Activated CD4-positive, alpha-beta T cell treated with anti-CD3 and anti-CD28 coated beads for 1 hour (primary cell): ENCODE measurements around the gene EMID1.

Experiments
- DNase-seq: peaks from one replicate; pipeline ENCODE4 v3.0.0-alpha.2; 2020

EMID1 gene

DNA sequence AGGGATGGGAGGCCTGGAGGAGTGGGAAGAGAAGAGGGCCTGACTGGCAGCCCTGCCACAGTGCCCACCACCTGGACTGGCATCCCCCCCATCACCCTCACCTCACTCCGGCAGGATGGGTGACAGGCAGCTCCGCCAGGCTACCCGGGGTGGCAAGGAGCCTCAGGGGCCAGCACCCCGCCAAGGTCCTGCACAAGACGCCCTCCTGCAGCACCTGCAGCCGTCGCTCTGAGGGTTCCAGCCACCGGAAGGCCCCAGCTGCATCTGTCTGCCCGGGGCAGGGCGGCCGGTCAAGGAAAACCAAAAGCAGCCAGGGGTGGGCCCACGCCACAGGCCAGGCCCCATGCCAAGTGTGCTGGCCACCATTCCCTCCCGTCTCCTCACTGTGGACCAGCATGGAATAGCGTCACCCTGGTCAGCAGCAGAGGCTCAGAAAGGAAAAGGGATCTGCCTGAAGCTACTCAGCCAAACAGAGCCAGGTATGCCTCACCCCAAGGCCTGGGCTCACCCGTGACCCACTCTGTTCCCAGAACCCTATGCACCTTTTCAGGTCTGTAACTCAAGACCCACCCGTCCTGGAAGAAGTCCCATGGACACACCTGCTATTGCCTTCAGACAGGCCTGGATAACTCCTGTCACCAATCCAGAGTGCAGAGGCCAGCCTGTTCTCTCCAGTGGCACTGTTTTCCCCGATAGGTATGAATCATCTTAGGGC is 55.1 kb downstream of the EMID1 start:
- no peak for DNase-seq

DNA sequence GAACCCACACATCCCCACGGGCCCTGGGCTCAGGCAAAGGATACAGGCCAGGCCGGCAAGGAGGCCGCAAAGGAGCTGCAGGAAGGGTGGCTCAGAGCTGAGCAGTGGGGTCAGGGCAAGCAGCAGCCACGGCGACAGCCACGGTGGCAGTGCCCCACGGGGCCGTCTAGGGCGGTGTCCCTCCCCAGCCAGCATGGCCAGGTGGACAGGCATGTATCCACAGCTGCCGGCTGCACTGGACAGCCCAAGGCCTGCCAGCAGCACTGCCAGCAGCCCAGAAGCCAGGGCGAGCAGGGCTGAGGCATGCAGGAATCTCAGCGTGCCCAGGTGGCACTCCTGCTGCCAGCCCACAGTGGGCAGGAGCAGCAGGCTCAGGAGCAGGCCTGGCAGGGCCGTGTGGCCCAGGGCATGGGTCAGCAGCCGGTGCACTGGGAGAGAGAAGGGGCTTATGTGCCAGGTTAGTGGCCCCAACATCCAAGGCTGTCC is 58.1 kb downstream of the EMID1 start:
- DNase-seq: no peak

DNA sequence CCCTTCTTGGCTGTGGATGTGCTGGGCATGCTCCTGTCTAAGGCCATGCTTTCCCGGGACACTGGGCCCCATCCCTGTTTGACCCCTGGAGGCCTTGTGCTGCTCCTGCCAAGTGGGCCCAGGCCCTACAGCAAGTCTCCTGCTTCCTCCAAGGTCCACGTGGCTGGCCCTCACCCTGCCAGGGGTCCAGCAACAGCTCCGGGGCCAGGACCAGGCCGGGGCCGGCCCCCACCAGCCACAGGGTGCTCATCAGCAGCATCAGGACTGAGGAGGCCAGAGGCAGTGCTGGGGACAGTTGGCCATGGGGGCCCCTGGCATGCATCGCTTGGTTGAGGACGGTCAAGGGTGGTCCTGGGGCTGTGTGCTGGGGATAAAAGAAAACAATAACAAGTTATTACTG is 59.6 kb downstream of the EMID1 start:
- no peak for DNase-seq

DNA sequence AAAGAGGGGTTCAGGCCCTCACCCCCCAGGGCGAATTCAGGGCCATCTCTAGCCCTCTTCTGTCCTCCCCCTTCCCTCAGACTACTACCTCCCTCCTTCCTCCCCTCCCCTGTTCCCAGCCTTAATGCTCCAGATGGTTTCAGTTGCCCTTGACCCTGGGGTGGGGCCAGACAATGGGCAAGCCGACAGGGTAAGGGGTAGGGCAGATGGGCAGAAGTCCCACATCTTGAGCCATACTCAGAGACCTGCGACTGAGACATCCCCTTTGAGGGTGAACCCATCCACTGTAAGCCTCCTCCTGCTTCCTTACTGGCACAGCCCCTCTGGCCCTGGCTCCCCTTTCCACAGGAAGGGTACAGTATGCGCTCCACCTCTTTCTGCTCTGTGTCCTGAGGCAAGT is 60.2 kb downstream of the EMID1 start:
- DNase-seq: no peak

DNA sequence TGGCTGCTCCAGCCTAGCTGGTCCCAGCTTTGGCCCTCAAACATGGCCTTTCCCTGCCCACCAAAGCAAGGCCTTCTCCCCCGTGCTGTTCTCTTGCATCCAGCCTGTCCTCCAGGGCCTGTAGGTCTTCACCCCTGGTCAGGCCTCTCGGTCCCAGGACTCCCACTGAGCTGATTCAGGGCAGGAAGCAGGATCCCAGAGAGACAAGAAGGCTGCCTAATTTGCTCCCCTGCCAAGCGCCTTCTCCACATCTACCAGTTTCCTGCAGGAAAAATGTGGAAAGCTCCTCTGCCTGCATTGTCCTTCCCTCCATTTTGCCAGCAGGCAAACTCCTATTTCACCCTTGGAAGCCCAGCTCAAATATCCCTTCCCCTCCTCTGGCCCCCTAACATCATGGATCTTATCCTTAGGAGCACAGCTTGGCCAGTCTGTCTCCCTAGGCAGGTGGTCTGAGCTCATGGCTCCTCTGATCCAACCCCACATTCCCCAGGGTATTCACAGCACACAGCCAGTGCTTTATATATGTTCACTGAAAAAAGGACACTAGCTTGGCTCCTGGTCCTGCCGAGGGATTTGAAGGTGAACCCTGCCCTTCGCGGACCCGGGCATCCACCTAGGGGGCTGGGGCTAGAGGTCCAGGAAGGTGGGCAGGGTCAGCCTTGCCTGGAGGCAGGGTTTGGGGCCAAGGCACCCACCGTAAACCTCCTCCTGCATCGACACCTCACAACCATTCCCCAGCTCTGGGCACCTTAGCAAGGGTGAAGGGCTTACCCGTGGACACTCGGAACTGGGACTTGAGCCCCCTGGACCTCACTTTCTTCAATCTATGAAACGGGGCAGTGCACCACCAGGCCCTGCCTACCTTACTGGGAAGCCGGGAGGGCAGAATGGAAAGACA is 61.1 kb downstream of the EMID1 start:
- no peak for DNase-seq

DNA sequence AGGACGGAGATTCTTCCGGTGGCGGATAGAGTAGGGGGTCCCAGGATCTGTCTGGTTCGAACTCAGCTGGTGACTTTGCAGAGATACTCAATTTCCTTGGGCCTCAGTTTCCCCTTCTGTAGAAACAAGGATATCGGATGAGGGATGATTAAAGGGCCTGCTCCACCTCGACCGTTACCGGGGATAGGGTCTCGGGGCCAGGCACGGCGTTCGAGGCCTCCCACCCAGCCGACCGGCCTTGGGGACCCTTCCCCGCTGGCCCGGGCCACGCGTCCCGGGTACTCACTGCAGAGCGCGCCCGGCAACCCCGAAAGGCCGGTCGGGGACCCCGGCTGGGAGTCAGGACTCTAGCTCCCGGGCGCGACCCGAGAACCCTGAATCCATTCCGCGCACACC is 61.8 kb downstream of the EMID1 start:
- no peak for DNase-seq

DNA sequence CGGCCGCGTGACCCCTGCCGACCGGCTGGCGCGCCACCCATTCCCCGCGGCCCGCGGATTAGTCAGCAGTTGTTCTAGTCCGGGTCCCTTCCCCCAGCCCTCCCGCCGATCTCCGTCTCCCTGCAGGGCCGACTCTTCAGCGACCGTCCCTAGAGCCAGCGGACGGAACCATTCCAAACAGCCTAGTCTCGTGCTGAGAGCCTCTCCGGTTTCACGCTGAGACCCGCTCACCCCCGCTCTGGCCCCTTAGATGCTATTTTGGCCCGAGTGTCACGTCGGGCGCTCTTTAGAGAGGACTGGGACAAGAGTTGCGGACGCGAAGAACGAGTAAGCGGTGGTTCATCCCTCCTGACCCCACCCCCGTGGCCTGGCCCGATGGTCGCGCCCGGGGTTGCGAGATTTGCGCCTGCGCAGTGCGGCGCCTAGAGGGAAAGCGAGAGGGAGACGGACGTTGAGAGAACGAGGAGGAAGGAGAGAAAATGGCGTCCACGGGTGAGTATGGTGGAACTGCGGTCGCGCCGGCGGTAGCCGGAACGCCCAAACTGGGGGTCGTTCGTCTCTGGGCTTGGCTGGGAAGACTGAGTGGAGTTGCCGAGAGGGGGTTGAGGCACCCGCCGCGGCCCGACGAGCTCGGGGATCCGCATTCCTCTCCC is 62.3 kb downstream of the EMID1 start, which contains the start of the genes EWSR1 and RHBDD3:
Gene EWSR1, plus strand, starts transcription at position 411 of the 653 bp plus-strand sequence. Its CDS starts 69 bp downstream, at position 480.
Gene RHBDD3, minus strand, starts transcription at position 124 of the 653 bp plus-strand sequence. CDS start 2,355 bp downstream, outside the sequence.
- peak; percentile 95 for DNase-seq

DNA sequence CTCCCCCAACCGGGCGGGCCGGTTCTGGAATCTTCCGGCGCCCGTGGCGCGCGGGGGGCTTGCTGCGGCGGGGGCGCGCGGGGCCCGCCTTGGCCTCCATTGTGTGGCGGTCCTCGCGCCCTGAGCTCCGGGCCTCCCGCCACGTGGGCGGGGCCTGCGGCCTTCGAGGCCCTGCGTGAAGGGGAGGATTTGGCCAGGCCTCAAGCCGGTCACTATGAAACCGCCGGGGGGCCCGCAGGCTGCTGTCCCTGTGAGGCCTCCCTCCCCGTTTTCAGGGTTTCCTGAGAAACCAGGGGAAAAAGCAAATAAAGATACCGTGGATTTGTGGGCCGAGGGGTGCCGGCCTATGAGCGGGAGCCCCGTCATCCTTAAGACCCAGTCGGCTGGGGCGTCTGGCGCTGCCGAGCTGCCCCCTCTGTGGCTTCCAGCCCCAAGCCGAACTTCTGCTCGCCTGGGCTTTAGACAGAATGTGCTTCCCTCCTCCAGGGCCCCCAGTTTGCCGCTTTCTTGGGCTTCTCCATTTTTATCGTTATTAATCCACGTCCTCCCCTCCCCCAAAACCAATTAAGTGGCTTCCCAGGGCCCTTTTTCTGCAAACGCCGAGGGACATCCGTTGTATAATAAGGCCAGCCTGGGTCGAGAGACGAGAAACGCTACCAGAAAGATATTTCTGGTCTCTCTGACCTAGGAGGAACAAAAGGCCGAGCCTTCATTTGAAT is 63.0 kb downstream of the EMID1 start:
- DNase-seq: no peak

DNA sequence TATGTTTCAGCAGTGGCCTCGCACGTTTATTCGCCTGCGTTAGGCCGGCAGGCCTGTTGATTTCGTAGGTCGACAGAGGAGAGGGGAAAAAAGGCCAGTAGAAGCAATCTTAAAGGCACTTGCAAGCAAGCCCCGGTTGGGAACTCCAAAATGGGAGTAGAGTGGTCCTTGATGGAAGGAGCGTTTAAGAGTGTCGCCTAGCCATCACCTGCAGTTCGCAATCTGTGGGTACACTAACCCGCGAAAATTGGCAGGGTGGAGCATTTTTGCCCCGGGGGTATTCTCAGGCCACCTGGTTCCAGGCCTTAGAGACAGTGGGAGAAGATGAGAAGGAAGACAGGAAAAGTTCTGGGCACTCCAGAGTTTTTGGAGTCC is 63.5 kb downstream of the EMID1 start:
- DNase-seq: no peak

DNA sequence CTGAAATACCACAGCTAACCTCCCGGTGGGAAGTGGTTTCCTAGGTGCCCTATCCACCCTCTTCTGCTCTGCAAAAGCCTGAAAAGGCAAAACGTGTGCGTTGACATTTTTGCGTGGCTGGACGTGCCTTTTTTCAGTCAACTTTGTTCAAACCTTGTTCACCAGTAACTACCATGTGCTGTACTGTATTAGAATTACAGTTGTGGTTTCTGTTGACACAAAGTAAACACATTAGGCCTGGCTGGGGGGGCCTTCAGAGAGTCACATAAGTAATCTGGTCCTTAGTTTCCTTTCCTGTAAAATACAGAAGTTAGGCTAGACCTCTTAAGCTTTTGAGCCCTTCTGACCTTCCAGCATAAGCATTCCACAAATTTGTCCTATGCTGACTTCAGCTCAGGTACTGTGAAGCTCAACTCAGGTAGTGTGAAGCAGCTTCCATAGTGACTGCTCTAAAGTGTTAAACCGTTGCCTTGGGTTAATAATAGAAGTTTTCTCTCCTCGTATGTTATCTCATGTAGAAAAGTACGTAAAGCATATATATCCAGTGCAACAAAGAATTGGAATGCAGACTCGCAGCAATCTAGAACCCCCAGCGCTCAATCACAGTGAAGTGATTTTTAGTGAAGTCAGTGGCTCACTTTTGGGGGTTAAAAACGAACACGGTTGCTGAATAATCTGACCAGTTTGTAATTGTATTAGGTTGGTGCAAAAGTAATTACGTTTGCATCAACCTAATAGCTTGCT is 64.2 kb downstream of the EMID1 start:
- no peak for DNase-seq

DNA sequence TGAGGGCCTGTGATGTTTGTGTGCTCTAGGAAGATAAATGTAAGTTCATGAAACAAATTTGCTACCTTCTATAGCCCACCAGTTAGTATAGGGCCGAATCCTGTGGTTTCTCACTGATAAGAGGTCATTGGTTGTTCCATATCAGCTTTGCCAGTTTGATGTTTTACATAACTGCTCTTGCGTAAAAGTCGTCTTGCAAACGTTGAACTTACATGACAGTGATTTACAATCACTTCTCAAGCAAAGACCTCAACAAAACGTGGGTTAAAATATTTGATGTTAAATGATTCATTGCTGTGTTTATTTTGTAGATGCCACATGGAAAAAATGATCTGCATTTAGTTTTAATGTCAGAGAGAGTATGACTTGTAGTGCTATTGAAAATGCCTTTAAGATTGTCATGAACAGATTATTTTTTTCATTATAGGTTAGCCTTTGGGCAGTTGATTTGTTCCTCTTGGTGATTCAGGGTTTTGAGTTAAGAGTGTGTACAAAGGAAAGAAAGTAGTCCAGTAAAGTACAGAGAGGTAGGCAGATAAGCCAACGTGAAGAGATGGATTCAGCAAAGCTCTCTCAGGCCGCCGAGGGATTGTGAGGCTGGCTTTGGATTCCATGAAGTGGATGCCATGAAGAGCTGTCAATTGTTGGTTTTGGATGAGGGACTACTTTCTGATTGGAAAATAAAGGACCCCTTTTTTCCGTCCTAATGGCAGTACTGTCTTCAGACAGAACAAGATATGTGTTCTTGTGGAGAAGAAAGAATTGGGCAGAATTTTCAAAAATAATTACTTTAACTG is 65.0 kb downstream of the EMID1 start:
- no peak for DNase-seq

DNA sequence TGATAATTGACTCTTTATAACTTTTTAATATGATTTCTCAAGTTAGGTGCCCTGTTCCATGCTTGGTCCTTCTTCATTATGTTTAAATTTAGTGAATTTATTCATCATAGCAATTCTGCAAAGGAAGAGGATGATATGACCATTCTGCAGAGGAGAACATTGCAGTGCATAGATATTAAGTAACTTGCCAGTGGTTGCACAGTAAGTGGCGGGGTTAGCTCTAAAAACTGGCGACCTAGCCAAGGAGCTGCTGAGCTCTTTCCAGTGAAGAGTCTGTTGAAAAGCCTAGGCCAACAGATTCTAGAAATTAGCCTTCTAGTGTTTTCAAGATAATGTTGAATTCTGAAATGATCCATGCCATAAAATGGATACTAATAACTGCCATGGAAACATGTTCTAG is 66.9 kb downstream of the EMID1 start:
- no peak for DNase-seq

DNA sequence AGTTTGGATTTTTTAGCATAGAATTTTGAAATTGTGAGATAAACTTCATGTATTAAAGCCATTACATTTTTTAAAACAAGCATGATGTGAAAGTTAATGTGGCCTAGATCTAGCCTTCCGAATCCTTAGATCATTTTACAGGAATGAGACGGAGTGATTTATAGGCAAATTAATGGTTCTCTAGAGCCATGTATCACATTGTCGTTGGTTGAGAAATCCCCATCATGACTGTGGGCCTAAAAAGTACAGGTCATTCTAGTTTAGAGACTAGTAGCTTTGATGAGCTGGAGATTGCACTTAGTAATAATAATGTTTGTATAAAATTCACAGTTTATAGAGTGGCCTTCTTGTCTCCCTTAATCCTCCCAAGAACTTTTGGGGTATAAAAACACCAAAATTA is 69.5 kb downstream of the EMID1 start:
- no peak for DNase-seq

DNA sequence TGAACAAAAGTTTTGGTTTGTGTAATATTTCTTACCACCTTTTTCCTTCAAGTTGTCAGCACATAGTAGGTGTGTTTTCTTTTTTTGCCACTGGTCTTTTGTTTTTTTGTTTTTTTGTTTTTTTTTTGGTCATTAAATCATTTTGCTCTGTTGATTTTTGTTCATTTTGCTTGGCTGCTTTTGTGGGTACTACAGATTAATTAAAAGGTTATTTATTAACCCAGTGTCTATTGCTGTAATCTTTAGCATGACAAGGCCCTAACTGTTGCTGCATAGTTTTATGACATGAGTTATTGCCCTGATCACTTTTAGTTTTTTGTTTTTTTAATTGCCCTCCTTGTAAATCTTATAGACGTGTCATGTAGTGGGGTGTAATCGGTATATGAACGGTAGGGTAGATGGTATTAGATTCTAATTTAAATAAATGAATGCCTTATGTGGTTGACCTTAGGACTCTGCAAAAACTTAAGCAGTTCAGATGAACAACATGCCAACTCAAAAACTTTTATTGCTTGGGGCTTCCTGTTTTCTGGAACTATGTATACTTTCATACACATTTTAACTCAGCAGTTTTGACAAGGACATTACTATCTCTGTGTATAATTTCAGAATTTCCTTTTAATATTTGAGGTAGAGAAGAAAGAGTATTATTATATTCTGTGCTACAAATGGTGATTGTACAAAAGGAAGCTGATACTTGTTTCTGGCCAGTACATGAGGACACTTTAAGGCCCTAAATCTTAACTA is 70.3 kb downstream of the EMID1 start:
- DNase-seq: no peak

DNA sequence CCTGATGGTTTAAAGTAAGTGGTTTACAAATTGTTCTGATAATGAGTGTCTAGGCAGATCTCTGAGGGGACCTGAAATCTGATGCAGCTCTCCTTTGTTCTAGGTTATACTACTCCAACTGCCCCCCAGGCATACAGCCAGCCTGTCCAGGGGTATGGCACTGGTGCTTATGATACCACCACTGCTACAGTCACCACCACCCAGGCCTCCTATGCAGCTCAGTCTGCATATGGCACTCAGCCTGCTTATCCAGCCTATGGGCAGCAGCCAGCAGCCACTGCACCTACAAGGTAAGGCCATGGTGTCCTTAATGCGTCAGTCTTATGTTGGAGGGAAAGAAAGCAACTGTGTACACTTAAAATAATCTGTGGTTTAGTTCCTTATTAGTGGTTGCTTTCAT is 72.2 kb downstream of the EMID1 start:
- DNase-seq: no peak

DNA sequence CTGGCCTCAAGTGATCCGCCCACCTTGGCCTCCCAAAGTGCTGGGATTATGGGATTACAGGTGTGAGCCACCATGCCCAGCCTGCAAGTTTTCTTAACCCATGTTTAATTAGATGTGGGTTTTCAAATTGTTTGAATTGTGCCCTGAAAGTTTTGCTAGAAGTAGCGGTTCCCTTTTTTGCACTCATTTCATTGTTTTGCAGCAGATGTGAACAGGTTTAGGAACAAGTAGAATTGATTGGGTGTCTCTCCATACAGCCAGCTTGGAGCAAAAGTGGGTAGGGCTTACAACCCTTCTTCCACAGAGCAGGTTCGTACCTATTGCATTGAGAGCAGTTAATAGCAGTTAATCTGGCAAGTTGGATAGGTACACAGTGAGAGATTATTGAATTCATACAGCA is 78.5 kb downstream of the EMID1 start:
- no peak for DNase-seq

DNA sequence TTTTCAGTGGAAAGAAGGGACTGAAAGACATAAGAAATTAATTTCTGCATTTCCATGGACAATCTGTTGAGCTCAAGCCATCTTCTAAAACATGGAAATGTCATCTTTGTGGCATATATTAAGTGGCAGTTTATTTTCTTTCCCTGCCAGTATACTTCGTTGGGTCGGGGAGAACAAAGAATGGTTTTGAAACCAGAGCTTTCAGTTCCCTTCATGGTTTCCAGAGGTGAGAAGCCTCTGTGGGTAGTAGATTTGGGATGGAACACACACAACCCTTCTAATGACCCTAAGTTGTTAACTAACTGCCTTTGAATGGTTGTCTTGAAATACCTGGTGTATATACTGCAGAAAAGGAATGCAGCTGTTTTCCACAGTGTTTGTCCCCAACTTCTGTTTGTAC is 83.1 kb downstream of the EMID1 start:
- no peak for DNase-seq

DNA sequence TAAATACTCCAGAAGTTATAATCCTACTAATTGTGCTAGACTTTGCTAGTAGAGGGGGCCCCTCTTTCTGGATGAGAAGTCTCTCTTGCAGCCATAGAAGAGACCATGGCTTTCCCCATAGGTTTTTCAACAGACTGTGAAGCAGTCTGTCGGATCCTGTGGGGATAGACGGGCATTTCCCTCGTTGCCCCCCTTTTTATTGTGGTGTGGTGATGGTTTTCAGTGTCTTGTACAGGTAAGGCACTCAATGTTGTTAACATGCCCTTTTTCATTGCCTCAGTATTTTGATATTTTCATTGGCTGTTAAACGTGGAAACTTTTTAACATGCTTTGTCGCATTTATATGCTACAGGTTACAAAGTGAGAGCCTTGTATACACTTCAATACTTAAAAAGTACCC is 84.4 kb downstream of the EMID1 start:
- no peak for DNase-seq

DNA sequence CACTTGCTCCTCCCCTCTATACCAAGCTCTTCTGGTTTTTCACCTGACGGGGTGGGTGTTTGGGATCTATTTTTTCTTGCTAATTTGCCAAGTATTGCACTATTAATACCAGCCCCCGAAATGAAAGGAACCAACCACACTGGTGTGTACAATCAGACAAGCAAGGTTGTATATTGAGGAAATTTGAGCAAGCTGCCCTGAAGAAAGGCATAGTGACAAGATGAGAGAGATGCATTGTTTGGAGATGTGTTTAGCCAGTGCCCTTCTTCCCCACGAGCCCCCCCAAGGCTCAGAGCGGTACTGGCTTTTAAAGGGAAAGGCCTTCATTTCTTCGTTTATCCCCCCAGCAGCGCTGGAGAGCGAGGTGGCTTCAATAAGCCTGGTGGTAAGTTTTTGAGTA is 85.5 kb downstream of the EMID1 start:
- no peak for DNase-seq

DNA sequence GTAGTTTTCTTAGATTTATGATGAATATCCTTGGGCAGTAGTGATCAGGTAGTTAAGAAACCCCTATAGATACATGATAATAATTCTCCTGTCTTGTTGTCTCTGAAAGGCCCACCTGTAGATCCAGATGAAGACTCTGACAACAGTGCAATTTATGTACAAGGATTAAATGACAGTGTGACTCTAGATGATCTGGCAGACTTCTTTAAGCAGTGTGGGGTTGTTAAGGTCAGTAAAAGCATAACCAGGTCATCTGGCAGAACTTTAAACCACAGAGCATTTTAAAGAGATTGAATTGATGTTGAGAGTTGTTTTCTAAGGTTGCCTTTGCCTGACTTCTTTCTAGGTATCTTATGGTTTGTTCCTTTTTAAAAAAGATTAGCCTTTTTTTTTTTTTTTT is 86.7 kb downstream of the EMID1 start:
- no peak for DNase-seq
